CD4-positive, alpha-beta T cell treated with Interleukin-2 at 100 ng/mL for 4 hours (primary cell): ENCODE results near the gene PARD3.

Experiments used
- DNase-seq: peaks from one replicate; pipeline ENCODE4 v3.0.0-alpha.2; 2020; ENCODE audit warnings: low spot score

PARD3 gene

DNA sequence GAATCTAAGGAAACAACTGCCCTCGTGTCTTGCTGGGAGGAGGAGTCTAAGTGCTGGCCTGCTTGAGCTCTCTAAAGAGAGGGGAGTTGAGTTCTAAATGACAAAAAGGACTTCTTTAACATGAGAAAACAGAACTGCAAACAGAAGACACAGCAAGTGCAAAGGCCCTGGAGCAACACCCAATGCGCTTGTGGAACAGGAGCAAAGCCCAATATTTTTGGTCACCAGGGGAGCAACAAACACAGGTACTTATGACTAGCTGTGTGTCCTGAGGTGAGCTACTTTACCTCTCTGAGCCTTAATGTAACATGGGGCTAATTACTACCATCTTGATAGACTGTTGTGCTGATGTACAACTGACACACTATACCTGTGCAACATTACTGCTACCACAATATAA is 634.3 kb downstream of the PARD3 start:
- DNase-seq, result no peak

DNA sequence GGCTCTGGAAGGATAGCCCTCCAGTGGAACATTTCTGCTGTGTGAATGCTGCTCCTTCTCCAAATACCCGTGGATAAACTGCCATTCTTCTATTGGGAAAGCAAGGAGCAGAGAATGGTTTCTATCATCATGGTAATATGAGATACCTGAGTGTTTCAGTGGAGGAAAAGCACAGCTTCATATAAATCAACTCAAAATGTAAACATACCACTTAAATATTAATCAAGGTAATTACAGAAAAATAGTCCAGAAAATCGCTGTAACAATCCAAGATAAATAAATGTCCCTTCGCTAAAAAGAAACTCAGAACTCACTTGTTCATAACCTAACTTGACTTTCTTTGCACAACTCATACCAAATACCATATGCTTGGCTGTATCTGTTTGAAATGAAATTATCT is 635.8 kb downstream of the PARD3 start:
- DNase-seq, result no peak

DNA sequence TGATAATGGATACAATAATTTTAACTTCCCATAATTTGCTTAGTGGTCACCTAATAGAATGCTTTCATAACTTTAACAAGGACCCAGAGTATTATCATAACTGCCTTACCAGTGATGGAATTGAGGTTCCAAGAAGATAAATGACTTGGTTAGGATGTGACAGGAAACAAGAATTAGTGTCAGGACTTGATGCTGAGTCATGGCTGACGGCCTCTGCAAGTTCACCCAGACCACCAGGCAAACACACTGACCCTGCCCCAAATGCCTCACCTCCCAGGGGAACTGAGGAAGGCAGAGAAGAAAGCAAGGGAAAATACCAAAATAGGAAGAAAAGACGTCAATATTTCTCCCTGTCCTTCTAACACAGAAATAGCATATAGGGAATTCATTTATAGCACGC is 636.3 kb downstream of the PARD3 start:
- DNase-seq, result no peak

- DNase-seq, result no peak
Measured at GRCh38 chr10:34178196-34178595, 636.9 kb downstream of the PARD3 start.

- DNase-seq, result no peak
Measured at GRCh38 chr10:34177445-34177844, 637.7 kb downstream of the PARD3 start.

DNA sequence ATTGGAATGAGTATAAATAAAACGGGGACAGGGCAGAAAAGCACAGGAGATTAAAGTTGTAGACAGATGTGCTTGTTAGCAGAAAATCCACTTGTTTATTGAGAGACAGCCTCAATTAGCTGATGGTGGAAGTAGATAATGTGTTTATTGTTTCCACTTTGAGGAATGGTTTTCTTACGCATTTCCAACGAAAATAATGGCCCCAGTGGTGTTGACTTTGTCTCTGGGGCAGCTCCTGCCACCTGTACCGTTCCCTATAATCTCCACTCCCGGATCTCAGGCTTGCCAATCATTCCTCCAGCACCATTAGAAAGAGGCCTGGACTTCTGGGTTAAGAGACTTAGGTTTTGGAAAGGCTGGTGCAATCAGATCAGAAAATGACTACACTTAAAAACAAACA is 638.7 kb downstream of the PARD3 start:
- DNase-seq, result no peak

GRCh38 chr10:34175121-34175520 is 640.0 kb downstream of the PARD3 start:
- DNase-seq, result no peak

DNA sequence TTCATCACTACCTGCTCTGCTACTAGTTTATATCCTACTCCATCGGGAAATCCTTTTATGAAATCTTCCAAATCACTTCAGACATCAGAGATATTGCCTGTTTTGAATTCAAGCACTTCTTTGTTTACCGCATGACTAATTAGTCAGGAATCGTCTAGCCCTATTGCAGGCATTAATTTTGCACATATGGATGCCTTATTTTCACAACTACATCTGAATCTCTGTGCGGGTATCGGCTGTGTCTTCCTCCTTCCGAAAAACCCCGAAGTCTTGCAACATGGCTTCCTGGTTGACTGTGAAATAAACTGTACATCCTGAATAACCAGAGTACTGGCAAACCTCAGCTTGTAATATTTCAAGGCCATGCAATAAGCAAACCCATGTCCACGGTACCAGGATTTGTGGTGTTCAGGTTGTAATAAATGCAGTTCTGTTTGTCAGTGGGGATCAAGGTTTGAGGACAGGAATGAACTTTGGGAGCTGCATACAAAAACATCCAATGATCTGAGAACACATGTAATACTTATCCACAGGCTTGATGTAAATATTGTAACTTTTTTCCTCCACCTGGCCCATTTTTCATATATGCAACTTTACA is 642.1 kb downstream of the PARD3 start:
- DNase-seq, result no peak

GRCh38 chr10:34171957-34172527 is 643.1 kb downstream of the PARD3 start:
- DNase-seq, result no peak

- no peak for DNase-seq
Measured at GRCh38 chr10:34169677-34170076, 645.4 kb downstream of the PARD3 start.

DNA sequence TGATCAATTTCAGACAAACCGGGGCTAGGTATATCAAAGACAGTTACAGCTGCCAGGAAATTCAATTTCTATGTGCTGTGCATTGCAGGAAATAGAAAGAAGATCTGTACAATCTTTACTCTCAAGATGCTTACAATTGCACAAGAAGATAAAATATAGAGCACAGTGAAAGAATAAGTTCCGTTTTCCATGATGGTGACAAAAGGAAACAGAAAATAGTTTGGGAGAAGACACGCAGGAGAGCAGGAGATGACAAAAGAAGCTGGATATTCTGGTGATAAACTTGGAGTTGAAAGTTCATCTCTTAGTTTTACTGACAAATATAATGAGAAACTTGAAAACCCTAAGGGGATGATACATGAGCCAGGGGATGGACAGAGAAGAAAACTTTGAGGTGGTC is 646.0 kb downstream of the PARD3 start:
- DNase-seq, result no peak

DNA sequence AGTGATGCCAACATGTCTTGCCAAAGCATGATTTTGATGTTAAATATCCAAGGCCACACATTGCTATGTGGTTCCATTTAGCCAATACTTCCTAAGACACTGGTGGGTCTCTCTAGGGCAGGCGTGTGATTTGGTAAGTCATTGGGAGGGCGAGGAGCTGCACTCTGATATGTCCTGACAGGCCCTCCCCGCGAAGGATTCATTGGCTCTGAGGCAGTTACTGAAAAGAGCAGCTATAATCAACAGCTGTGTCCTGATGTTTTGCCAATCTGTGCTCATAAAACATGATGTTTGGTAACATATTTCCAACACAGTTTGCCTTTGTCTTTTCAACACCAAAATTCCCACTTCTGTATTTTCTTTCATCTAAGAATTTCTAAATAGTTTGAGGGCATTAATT is 646.7 kb downstream of the PARD3 start:
- no peak for DNase-seq

DNA sequence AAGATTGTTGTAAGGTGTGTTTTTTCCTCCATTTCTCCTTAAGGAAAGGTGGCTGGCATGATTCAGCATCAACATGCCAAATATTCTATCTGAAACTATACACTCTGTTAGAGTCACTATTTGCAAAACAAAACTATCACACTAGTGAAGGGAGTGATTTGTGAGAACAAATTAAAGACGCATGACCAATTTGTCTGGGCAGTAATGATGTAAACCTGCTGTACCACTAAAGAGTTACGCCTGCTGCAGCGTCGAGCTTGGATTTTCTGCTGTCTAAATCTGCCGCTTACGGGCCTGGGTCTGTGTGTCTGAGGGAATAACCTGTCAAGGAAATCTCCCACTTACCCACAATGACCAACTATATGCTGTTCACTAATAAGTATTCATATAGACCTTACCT is 648.3 kb downstream of the PARD3 start:
- DNase-seq, result no peak

GRCh38 chr10:34166354-34166753 is 648.7 kb downstream of the PARD3 start:
- DNase-seq, result no peak

DNA sequence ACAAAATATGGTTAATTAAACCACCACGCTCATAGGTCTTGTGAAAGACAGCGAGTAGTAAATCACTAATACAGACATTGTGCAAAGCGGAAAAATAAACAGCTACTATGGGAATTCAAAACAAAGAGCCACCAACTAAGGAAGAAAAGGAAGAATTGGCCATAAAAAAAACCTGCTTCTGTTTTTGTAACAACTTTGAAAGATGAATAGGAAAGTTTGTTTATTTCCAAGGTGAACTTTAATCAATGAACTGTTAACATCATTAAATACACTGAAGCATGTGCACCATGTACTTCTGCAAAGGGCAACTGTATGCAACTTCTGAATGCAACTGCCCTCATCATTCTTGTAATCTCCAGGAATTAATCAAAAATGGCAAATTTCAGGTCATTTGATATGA is 651.1 kb downstream of the PARD3 start:
- no peak for DNase-seq

DNA sequence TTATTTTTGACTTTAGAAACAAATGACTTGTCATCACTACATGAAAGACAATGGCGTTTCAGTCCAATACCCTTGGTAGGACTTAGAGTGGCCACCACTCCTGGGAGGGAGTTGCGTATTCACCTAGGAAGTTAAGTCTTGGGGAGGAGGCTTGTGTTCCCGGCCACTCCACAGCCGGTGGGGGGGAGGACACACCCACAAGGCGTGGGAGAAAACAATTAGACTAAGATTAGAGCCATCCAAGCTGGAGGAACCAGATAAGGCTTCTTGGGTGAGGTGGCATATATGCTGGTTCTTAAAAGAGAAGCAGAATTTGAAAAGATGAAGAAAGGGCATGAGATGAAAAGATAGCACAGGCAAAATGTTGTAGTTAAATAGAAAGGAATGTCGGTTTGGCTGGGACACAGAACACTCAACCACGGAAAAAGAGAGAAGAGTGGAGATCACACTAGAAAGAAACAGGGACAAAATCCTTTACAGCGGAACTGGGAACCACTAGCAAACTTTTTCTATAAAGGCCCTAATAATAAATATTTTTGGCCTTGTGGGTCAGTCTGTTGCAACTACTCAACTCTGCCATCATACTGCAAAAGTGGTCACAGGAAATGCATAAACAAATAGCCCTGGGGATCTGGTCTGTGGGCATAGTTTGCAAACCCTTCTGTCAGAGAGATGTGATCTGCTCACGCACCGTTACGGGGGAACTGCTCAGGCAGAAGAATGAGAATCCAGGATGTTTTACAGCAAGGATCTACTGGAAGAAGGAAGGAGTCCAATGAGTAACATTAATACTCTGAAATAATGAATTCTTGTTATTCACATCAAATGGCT is 651.8 kb downstream of the PARD3 start:
- DNase-seq, result no peak

DNA sequence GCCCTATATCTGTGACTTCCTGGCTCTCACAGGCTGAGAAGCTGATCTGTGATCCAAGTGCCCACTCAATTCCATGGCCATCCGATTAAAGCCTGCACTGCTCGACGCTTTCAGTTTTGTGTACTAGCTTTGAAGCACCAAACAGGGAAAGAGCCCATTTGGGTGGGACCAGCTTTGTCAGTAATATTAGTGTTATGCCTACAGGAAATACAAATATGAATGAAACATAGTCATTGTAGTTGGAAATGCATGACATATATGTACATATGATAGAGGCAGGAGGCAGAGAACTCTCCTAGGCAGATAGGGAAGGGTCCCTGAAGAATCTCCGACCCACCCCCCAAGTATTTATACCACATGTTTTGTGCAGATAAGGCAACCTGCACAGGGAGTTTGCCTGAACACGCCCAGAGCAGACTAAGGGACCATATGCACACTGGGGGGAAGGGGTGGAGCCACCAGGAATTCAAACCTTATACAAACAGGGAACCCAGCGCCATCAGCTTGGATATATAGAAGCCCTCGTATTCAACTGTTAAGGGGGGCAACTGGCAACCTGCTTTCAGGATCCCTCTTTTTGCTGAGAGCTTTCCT is 653.2 kb downstream of the PARD3 start:
- no peak for DNase-seq

DNA sequence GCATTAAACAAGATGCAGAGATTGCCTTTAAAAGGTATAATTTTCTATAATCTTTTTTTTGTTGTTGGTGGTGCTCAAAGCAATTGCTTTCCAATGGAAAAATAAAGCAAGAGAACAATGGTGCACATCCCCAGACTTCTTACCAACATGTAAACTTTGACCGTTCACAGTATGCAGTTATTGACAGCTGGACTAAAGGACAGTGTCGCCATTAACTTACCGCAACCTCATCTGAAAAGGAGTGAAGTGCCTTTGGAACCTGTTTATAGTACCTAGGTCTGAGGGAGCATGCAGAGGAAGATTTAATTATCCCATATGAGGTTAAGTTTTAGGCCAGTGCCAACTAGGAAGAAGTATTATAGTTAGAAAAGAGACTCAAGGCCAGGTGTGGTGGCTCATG is 654.5 kb downstream of the PARD3 start:
- DNase-seq, result no peak

GRCh38 chr10:34157501-34157900 is 657.6 kb downstream of the PARD3 start:
- DNase-seq, result no peak

DNA sequence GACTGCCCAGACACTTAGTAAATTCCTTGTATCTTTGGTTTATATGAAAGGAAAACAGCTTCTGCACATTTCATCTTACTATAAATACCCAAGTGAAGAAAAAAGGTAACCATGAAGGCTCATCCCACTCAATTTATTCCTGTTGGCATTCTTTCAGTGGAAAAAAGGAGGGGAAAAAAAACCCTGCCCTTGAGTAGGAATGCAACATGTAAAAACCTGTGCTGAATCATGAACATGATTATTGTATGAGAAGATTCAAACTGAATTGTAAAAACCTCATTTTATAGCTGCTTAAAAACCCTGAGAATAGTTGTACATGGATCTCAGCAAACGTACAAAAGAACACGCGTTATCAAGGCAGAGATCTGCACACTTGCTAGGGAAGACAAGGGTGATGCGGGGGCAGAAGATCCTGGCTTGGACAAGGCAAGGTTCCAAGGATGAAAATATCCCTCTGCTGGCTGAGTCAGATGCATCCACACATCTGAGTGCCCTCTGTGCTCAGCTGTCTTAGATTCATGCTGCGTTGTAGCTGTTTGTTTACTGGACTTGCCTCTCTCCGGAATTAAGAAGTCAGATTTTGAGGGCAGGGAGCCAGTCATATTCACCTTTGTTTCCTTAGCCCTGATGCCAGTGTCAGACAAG is 658.2 kb downstream of the PARD3 start:
- no peak for DNase-seq

GRCh38 chr10:34155812-34156211 is 659.3 kb downstream of the PARD3 start:
- no peak for DNase-seq

GRCh38 chr10:34154383-34154900 is 660.7 kb downstream of the PARD3 start:
- DNase-seq, result no peak
